HG03095 (cell line): ENCODE measurements around the gene SPDYE2B.
"Not testable (repeated sequence)": the region's sequence is repeated elsewhere in the genome, so short reads cannot be mapped to it uniquely, and the experiment has no call there.

ENCODE experiments used
- ATAC-seq: cut with Tn5 transposase; IDR thresholded peaks from one replicate; pipeline ENCODE4 v1.9.1; 2021; ENCODE audit warnings: moderate library complexity; ENCODE audit not compliant: unreplicated experiment

The SPDYE2B gene

DNA sequence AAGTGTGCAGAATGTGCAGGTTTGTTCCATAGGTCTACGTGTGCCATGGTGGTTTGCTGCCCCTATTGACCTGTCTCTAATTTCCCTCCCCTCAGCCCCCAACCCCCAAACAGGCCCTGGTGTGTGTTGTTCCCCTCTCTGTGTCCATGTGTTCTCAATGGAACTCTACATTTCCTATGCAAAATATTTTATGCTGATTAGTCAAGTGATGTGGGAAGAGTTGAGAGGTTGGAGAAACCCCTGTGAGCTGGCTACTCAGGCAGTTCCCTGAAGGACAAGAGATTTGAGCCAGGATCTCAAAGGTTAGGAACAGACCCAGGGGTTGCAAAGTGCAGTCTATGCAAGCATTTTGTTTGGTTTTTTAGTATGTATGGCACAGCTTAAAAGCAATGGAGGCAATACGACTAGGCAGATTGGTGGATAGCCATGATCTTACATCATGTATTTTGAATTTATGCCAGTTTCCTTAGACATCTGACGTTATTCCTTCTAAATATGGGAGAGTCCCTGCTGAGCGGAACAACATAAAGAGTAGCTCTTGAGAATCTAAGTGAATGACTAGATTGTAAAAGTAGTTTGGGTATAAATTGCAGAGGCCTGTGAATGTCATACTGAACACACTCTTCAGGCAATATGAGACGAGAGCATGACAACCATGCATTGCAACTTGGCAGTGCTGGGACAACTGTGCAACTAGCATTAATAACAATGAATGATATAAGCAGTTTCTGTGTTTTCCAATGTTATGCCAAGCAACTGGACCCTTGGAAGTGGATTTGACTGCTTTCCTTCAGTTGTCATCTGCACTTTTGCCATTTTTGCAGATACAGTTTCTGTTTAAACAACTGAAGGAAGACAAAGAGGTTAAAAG, 47.8 kb downstream of the SPDYE2B start:
- not testable (repeated sequence) for ATAC-seq

DNA sequence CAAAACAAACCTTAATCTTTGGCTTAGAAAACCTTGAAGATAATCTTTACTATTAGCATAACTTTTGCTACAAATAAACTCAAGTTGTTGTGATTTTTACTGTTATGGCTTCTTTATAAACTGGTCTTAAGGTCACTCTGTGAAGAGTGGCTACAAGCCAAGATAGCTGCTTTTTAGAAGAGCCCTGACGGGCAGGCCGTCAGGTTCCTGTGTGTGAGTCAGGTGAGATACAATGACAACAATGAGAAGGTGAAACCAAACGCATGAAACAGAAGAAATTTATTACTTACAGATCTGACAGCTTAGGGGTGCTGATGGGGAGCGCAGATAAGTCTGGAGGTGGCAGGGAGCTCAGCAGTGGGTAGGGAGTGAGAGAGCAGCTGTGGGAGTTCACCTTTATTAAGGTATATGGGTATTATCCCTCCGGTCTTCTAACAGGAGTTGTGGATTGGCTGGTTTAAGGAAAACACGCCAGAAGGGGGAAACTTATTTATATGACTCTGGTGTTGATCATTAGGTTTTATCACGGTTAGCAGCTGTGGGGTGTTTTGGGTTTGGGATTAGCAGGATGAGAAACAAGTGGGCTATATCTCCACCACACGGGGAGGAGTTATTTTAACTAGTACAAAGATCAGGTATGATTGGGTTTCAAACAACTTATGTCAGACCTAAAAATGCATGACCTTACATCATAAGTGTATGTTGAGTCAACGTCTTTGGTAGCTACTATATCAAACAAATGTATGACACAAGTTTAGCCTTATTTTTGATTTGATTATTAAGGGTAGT, 49.0 kb downstream of the SPDYE2B start:
- ATAC-seq, result not testable (repeated sequence)
